Measurements from ENCODE around the gene CLDN17.

- TF ChIP-seq CTCF (IDR thresholded peaks at IDR 0.05; ENCODE audit: poor library complexity) (no peak), EZH2phosphoT487 (IDR thresholded peaks at IDR 0.05; ENCODE audit: low read depth, severe bottlenecking, unreplicated experiment) (no peak)
Measured at GRCh38 chr21:30168086-30168485, 1.5 kb upstream of the CLDN17 start.

All from hepatocyte (in vitro differentiated cells).